AG04449 (cell line): Measurements from ENCODE around the gene HSP90AA1.

Experiments used
- CTCF ChIA-PET: fragments of 350-600 bp; formaldehyde crosslinking; extraction: SDS; loops from one replicate; lab custom pipeline; 2021; ENCODE audit warnings: antibody characterized with exemption; lab: Yijun Ruan, JAX
- POLR2A ChIA-PET: fragments of 400-600, 350-600 bp; formaldehyde crosslinking; extraction: SDS; loops from one replicate; lab custom pipeline; 2020; ENCODE audit warnings: antibody characterized with exemption, inconsistent platforms; lab: Yijun Ruan, JAX
- DNase-seq: peaks from one replicate; pipeline ENCODE4 v3.0.0-alpha.2; 2010; ENCODE audit warnings: low read depth, low spot score
- H3K4me3 ChIP-seq: 2 replicates; pipeline ENCODE4 v1.5.1; 2011; ENCODE audit warnings: low read depth, mild to moderate bottlenecking, control low read depth, low read length
- CTCF ChIP-seq: IDR thresholded peaks from one replicate; pipeline ENCODE4 v1.5.1; 2011; ENCODE audit warnings: mild to moderate bottlenecking, moderate library complexity, low read length, control low read depth, inconsistent platforms; ENCODE audit not compliant: insufficient read depth; ENCODE audit errors: missing control alignments

HSP90AA1 gene

GRCh38 chr14:102095231-102095870 is 8.5 kb upstream of the HSP90AA1 start:
- TF ChIP-seq CTCF, result no peak
- no peak for DNase-seq
- ChIA-PET POLR2A (interaction anchor here (1.2 kb wide), 1 partner anchor 219 kb away, joined by 3 read pairs; no protein-coding TSS in a partner anchor), CTCF (interaction anchor here (0.7 to 7.1 kb wide), 28 partner anchors 7 to 387 kb away, joined by 3 to 119 read pairs (median 8); partner anchors contain the start of gene DYNC1H1)
- H3K4me3 ChIP-seq, result no peak overlapping the region

- no peak for TF ChIP-seq CTCF
- no peak for DNase-seq
- ChIA-PET POLR2A (no interaction called here), CTCF (interaction anchor here (0.7 to 7.1 kb wide), 5 partner anchors 31 to 386 kb away, joined by 3 to 66 read pairs (median 4); no protein-coding TSS in a partner anchor)
- no peak overlapping the region for H3K4me3 ChIP-seq
These were observed 7.3 kb upstream of the HSP90AA1 start for GRCh38 chr14:102094101-102094500.

- no peak overlapping the region for H3K4me3 ChIP-seq
- no peak for TF ChIP-seq CTCF
- CTCF ChIA-PET, result interaction anchor here (0.6 to 2.4 kb wide), 7 partner anchors 10 to 224 kb away, joined by 3 to 12 read pairs (median 3); no protein-coding TSS in a partner anchor
- DNase-seq, result no peak
- POLR2A ChIA-PET, result no interaction called here
These were observed 6.0 kb upstream of the HSP90AA1 start for GRCh38 chr14:102092806-102093205.

- no peak for TF ChIP-seq CTCF
- DNase-seq, result no peak
- ChIA-PET POLR2A (no interaction called here), CTCF (interaction anchor here (0.6 to 2.4 kb wide), 6 partner anchors 9 to 224 kb away, joined by 3 to 12 read pairs (median 3); no protein-coding TSS in a partner anchor)
- H3K4me3 ChIP-seq, result no peak overlapping the region
These were observed 3.9 kb upstream of the HSP90AA1 start for GRCh38 chr14:102090713-102091112.

GRCh38 chr14:102089621-102090343 is 2.9 kb upstream of the HSP90AA1 start:
- H3K4me3 ChIP-seq, result no peak overlapping the region
- DNase-seq, result no peak
- CTCF ChIA-PET, result interaction anchor here (0.7 to 3.0 kb wide), 9 partner anchors 8 to 224 kb away, joined by 3 to 32 read pairs (median 4); no protein-coding TSS in a partner anchor
- POLR2A ChIA-PET, result no interaction called here
- no peak for TF ChIP-seq CTCF
